PC-3 (cell line): ENCODE measurements around the gene ST3GAL3. TPM values are rescaled to one million over a fixed set of nuclear protein-coding genes. Genes with fewer than 3 reads are reported as not detected.

Source experiments
- ATAC-seq: fragments of 200-7000 bp; cut with Tn5 transposase; 2 replicates; pipeline ENCODE4 v1.9.1; 2020; ENCODE audit warnings: mild to moderate bottlenecking, moderate library complexity
- Bru-seq: library from RNA; stranded (reverse); fragments of 400-500 nt; gene quantifications from one replicate; lab custom pipeline; 2021; lab: Mats Ljungman, UMichigan
- BruChase-seq, 2 experiments: library from RNA; stranded (reverse); fragments of 400-500 nt; gene quantifications; one replicate each; lab custom pipeline; 2021; lab: Mats Ljungman, UMichigan
- BruUV-seq: library from RNA; stranded (reverse); fragments of 400-500 nt; replicated peaks from 2 replicates; lab custom pipeline; 2021; lab: Mats Ljungman, UMichigan
- CTCF ChIA-PET: fragments of 300-600 bp; sonication (Branson Sonifier 250); formaldehyde crosslinking; loops from one replicate; lab custom pipeline; 2022; ENCODE audit warnings: antibody characterized with exemption; lab: Charles Lee
- POLR2A ChIA-PET: fragments of 300-600 bp; sonication (Branson Sonifier 250); formaldehyde crosslinking; loops from one replicate; lab custom pipeline; 2022; ENCODE audit warnings: antibody characterized with exemption; ENCODE audit not compliant: unreplicated experiment; lab: Charles Lee
- DNase-seq: peaks from one replicate; pipeline ENCODE4 v3.0.0-alpha.2; 2015
- H2AFZ ChIP-seq: fragments of 300-600 bp; sonication (generic); 2 replicates; pipeline ENCODE4 v1.6.0; 2016; ENCODE audit warnings: antibody characterized with exemption, low read length
- H3F3A ChIP-seq: fragments of 300-600 bp; sonication (generic); one replicate; pipeline ENCODE4 v1.6.0; 2017; ENCODE audit warnings: antibody characterized with exemption, low read length, control low read depth, mild to moderate bottlenecking; ENCODE audit not compliant: unreplicated experiment
- H3K27ac ChIP-seq: fragments of 300-600 bp; sonication (generic); 2 replicates; pipeline ENCODE4 v1.5.1; 2016; ENCODE audit warnings: mild to moderate bottlenecking, low read length
- H3K27me3 ChIP-seq: fragments of 300-600 bp; sonication (generic); 2 replicates; pipeline ENCODE4 v1.6.1; 2016; ENCODE audit warnings: low read length, mixed read lengths
- H3K36me3 ChIP-seq: fragments of 300-600 bp; sonication (generic); 2 replicates; pipeline ENCODE4 v1.6.1; 2016; ENCODE audit warnings: low read depth, mixed run types, low read length, mixed read lengths
- H3K4me1 ChIP-seq: fragments of 300-600 bp; sonication (generic); 2 replicates; pipeline ENCODE4 v1.5.1; 2016; ENCODE audit warnings: low read length; ENCODE audit not compliant: insufficient read depth
- H3K4me2 ChIP-seq: fragments of 300-600 bp; sonication (generic); 2 replicates; pipeline ENCODE4 v1.6.0; 2016; ENCODE audit warnings: low read length
- H3K4me3 ChIP-seq: fragments of 300-600 bp; sonication (generic); 2 replicates; pipeline ENCODE4 v1.5.1; 2016; ENCODE audit warnings: mild to moderate bottlenecking, low read length, mixed read lengths
- H3K79me2 ChIP-seq: fragments of 300-600 bp; sonication (generic); 2 replicates; pipeline ENCODE4 v1.6.1; 2017; ENCODE audit warnings: low read length, mixed read lengths
- H3K9ac ChIP-seq: fragments of 300-600 bp; sonication (generic); 2 replicates; pipeline ENCODE4 v1.6.0; 2016; ENCODE audit warnings: mild to moderate bottlenecking, low read length
- H3K9me2 ChIP-seq: fragments of 300-600 bp; sonication (generic); replicated peaks from 2 replicates; pipeline ENCODE4 v1.6.1; 2016; ENCODE audit warnings: mixed run types, low read length, mixed read lengths
- H3K9me3 ChIP-seq: fragments of 300-600 bp; sonication (generic); 2 replicates; pipeline ENCODE4 v1.6.1; 2016; ENCODE audit warnings: low read length, mixed read lengths
- H4K20me1 ChIP-seq: fragments of 300-600 bp; sonication (generic); 2 replicates; pipeline ENCODE4 v1.6.1; 2016; ENCODE audit warnings: low read length, mixed read lengths
- EZH2 ChIP-seq: fragments of 300-600 bp; sonication (generic); IDR thresholded peaks from one replicate; pipeline ENCODE4 v1.6.1; 2017; ENCODE audit warnings: antibody characterized with exemption, mild to moderate bottlenecking, low read length; ENCODE audit not compliant: unreplicated experiment
- EZH2phosphoT487 ChIP-seq: fragments of 300-600 bp; sonication (generic); IDR thresholded peaks from 2 replicates; pipeline ENCODE4 v1.6.1; 2018; ENCODE audit warnings: mild to moderate bottlenecking, antibody characterized with exemption, low read length, borderline replicate concordance
- intact Hi-C: fragments of 100-400 bp; cut with micrococcal nuclease; formaldehyde crosslinking; loops from 2 replicates; pipeline ENCODE4 v1.9.0; 2023
- long read RNA-seq: library from polyadenylated mRNA; unstranded; transcript quantifications from one replicate; pipeline ENCODE4 v2.0.0, GENCODE V29; 2021; ENCODE audit not compliant: unreplicated experiment
- total RNA-seq: library from RNA; depleted of rRNA; stranded (reverse); fragments of >200 nt; gene quantifications from 2 replicates; pipeline ENCODE4 v1.2.3, GENCODE V29; 2014; rRNA removed
- TF ChIP-seq, protein P1 (sequence below): fragments of 300-600 bp; sonication (generic); conservative IDR thresholded peaks from 2 replicates; pipeline ENCODE4 v1.5.1; 2017; ENCODE audit warnings: antibody characterized with exemption, low read depth, mild to moderate bottlenecking, low read length

The ST3GAL3 gene, protein sequence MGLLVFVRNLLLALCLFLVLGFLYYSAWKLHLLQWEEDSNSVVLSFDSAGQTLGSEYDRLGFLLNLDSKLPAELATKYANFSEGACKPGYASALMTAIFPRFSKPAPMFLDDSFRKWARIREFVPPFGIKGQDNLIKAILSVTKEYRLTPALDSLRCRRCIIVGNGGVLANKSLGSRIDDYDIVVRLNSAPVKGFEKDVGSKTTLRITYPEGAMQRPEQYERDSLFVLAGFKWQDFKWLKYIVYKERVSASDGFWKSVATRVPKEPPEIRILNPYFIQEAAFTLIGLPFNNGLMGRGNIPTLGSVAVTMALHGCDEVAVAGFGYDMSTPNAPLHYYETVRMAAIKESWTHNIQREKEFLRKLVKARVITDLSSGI
- 7.4 and 9.0 TPM in 2 replicates for total RNA-seq
- percentile 53 among the genes with signal in this experiment for Bru-seq, nascent RNA
- BruChase-seq, experiment 1, labeled RNA remaining after a 6-hour chase: percentile 60 among the genes with signal in this experiment
- BruChase-seq, experiment 2, labeled RNA remaining after a 2-hour chase: percentile 61 among the genes with signal in this experiment
- long read RNA-seq, transcript ST3GAL3-205 (12 exons, 2,299 nt): major isoform, 5 of 24 reads
- long read RNA-seq, partial matches to known transcripts: 2 of 24 reads
- long read RNA-seq, other reads (novel, unspliced or antisense): 12 of 24 reads

DNA sequence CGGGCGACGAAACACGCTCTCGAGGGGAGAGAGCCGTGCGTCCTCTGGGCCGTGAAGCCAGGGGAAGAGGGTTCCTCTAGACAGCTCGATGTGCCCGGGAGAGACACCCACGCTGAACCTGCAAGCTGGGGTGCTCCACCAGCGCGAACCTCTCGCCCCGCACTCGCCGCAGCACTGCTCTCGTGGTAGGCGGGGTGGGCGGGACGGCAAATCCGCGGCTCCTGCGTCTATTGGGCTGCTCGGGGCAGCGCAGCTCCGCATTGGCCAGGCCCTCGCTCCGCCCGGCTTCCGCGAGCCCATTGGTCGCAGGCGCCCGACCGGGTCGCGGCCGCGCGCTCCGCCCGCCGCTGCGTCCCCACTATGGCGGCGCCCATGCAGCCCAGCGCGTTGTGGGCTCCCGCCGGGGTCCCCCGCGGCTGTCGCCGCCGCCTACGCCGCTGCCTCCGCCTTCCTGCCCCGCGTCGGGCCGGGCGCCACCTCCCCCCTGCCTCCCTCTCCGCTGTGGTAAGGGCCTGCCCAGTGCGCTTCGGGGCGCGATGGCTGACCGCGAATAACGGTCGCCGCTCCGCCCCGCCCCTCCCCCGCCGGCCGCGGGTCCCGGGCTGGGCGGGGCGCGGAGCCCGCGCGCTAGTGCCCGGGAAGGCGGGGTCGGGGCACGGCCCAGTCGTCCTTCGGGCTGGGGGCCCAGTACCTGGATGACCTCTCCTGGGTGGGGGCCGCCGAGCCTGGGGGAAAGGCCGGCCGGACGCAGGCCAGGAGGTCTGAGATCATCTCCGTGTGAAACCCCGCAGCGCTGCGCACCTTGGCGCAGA lies at the start of gene ST3GAL3:
Gene ST3GAL3, plus strand, starts transcription at position 347 of the 812 bp plus-strand sequence. CDS start 28,727 bp downstream, outside the sequence.
- Histone ChIP-seq H3K9me2 (no peaks in the 10 kb centered on the region), H3K4me3 (peak within 1 kb of the TSS; percentile 83), H3K79me2 (peaks cover 33% of the 10 kb centered on the region), H3K27me3 (no peaks in the 10 kb centered on the region), H3K27ac (peak within 1 kb of the TSS; percentile 48), H3K9ac (peak within 1 kb of the TSS; percentile 82), H3K9me3 (no peaks in the 10 kb centered on the region), H4K20me1 (no peaks in the 10 kb centered on the region), H2AFZ (peak within 1 kb of the TSS; percentile 87), H3K4me1 (peaks cover 40% of the 10 kb centered on the region), H3K36me3 (peaks cover 18% of the 10 kb centered on the region), H3F3A (no peaks in the 10 kb centered on the region), H3K4me2 (peak within 1 kb of the TSS; percentile 99)
- ATAC-seq (peak; percentile 91), DNase-seq (peak; percentile 94)
- intact Hi-C loops: loop anchor here (2.0 to 5.0 kb wide), 2 partner anchors 57 to 240 kb away; partner anchors contain the start of genes IPO13 and KDM4A
- BruUV-seq: no TSS peak
- CTCF ChIA-PET: interaction anchor here (0.6 to 1.2 kb wide), 4 partner anchors 125 to 382 kb away, joined by 3 to 8 read pairs (median 3); no protein-coding TSS in a partner anchor
- POLR2A ChIA-PET: interaction anchor here (0.7 to 0.8 kb wide), 2 partner anchors 57 to 437 kb away, joined by 3 to 6 read pairs; partner anchors contain the start of gene KDM4A
- TF ChIP-seq EZH2phosphoT487 (no peak), EZH2 (no peak)
- TF ChIP-seq, protein P1, sequence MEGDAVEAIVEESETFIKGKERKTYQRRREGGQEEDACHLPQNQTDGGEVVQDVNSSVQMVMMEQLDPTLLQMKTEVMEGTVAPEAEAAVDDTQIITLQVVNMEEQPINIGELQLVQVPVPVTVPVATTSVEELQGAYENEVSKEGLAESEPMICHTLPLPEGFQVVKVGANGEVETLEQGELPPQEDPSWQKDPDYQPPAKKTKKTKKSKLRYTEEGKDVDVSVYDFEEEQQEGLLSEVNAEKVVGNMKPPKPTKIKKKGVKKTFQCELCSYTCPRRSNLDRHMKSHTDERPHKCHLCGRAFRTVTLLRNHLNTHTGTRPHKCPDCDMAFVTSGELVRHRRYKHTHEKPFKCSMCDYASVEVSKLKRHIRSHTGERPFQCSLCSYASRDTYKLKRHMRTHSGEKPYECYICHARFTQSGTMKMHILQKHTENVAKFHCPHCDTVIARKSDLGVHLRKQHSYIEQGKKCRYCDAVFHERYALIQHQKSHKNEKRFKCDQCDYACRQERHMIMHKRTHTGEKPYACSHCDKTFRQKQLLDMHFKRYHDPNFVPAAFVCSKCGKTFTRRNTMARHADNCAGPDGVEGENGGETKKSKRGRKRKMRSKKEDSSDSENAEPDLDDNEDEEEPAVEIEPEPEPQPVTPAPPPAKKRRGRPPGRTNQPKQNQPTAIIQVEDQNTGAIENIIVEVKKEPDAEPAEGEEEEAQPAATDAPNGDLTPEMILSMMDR: no peak

DNA sequence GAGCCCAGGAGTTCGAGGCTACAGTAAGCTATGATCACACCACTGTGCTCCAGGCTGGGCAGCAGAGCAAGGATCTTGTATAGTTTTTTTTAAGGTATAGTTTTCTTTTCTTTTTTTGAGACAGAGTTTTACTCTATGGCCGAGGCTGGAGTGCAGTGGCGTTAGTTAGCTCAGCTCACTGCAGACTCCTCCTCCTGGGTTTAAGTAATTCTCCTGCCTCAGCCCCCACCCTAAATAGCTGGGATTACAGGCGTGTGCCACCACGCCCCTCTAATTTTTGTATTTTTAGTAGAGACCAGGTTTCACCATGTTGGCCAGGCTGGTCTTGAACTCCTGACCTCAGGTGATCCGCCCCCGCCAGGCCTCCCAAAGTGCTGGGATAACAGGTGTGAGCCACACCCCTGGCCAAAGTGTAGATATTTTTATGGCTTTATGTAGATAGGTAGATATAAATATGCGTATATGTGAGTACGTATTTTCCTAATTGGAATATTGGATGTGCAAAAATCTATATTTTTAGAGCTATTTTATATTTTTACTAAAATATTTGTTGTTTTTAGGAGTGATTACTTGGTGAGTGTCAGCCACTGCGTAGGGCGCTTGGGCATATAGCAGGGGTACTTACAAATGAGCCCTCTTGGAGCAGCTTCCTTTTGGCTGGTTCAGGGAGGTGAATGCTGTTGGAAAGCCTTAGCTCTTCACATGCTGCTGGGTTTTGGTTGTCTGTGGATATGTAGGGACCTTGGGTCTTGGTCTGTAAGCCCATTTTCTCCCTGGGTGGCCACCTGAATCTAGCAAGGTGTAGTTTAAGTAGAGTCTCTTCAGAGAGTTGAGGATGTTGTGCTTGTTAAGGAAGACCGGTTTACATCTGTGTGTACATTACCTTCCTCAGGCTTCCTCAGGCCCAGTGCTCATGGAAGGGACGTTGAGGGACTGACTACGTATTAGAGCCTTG lies 47.8 kb upstream of the ST3GAL3 start:
- TF ChIP-seq, protein P1: no peak
- no peak for TF ChIP-seq EZH2phosphoT487
- no peak for TF ChIP-seq EZH2
- DNase-seq (no peak), ATAC-seq (no peak)
- Histone ChIP-seq H3K4me3 (no peak overlapping the region), H3K79me2 (no peaks in the 10 kb centered on the region), H3K9me2 (no peaks in the 10 kb centered on the region), H3K9me3 (no peaks in the 10 kb centered on the region), H3K27me3 (no peaks in the 10 kb centered on the region), H3K9ac (no peak overlapping the region), H3F3A (no peaks in the 10 kb centered on the region), H2AFZ (no peak overlapping the region), H3K36me3 (peaks cover 56% of the 10 kb centered on the region), H3K4me1 (no peaks in the 10 kb centered on the region), H3K27ac (no peak overlapping the region), H4K20me1 (no peaks in the 10 kb centered on the region), H3K4me2 (no peak overlapping the region)
- ChIA-PET CTCF (interaction anchor here (0.6 kb wide), 1 partner anchor 398 kb away, joined by 3 read pairs; no protein-coding TSS in a partner anchor), POLR2A (no interaction called here)
- intact Hi-C loops: no loop called here
- BruUV-seq: no TSS peak
